Ascending aorta (tissue), 2 donors: Measurements from ENCODE around the gene NT5DC1. TPM values are rescaled to one million over a fixed set of nuclear protein-coding genes. Genes with fewer than 3 reads are reported as not detected.

Source experiments
- DNase-seq, 2 donors: peaks; one replicate each; pipeline ENCODE4 v3.0.0-alpha.2; 2019; ENCODE audit warnings: low spot score in 2 of 2
- H3K27ac ChIP-seq, 2 donors: fragments of 200-600 bp; sonication (generic); one replicate each; pipeline ENCODE4 v1.5.1; 2016 to 2017; ENCODE audit warnings: mild to moderate bottlenecking in 1 of 2
- H3K27me3 ChIP-seq: fragments of 200-600 bp; sonication (generic); one replicate; pipeline ENCODE4 v1.5.1; 2017
- H3K36me3 ChIP-seq, 2 donors: fragments of 200-600 bp; sonication (generic); one replicate each; pipeline ENCODE4 v1.5.1; 2016
- H3K4me1 ChIP-seq, 2 donors: fragments of 200-600 bp; sonication (generic); one replicate each; pipeline ENCODE4 v1.5.1; 2016 to 2017; ENCODE audit warnings: mild to moderate bottlenecking in 1 of 2
- H3K4me3 ChIP-seq, 2 donors: fragments of 200-600 bp; sonication (generic); one replicate each; pipeline ENCODE4 v1.5.1; 2016 to 2017; ENCODE audit warnings: mild to moderate bottlenecking in 1 of 2
- H3K9me3 ChIP-seq, 2 donors: fragments of 200-600 bp; sonication (generic); one replicate each; pipeline ENCODE4 v1.5.1; 2016
- intact Hi-C: fragments of 100-400 bp; cut with DNase I; formaldehyde crosslinking; loops from one replicate; pipeline ENCODE4 v1.15.1; 2023
- total RNA-seq: library from RNA; depleted of rRNA; stranded (reverse); fragments of >200 nt; gene quantifications from one replicate; pipeline ENCODE4 v1.1.0, GENCODE V29; 2016
- TF ChIP-seq, protein P1 (sequence below), 3 experiments: fragments of 200-600 bp in 2 of 3; fragments of 450-650 bp in 1 of 3; sonication (generic) in 2 of 3; IDR thresholded peaks; one replicate each; pipeline ENCODE4 v1.5.1; 2016 to 2019; ENCODE audit warnings: antibody characterized with exemption in 3 of 3, mild to moderate bottlenecking in 1 of 3, moderate library complexity in 1 of 3

Gene NT5DC1
- total RNA-seq, 1 donor from 2014 or later = 4.6 TPM

DNA sequence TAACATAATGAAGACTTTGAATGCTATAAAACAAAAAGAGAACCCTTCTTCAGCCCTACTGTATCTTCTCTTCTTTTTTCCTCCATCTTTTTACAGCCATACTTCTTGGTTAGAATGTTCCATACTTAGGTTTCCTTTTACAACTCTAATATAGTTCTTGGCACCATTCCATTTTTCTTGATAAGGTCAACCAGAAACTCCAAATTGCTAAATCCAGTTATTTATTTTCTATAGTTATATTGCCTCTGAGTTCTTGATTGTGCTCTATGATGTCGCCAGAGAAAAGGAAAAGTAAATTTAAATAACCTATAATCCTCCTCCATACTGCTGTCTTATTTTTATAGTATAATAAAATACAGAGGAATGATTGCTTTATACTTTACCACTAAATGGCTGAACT is 52.0 kb downstream of the NT5DC1 start:
- no peaks in the 10 kb centered on the region for H3K27me3 ChIP-seq
- peaks cover 0 to 4% of the 10 kb centered on the region in 2 donors for H3K4me1 ChIP-seq
- H3K27ac ChIP-seq = no peak overlapping the region
- no peak for DNase-seq
- no peaks in the 10 kb centered on the region for H3K36me3 ChIP-seq
- TF ChIP-seq, protein P1, sequence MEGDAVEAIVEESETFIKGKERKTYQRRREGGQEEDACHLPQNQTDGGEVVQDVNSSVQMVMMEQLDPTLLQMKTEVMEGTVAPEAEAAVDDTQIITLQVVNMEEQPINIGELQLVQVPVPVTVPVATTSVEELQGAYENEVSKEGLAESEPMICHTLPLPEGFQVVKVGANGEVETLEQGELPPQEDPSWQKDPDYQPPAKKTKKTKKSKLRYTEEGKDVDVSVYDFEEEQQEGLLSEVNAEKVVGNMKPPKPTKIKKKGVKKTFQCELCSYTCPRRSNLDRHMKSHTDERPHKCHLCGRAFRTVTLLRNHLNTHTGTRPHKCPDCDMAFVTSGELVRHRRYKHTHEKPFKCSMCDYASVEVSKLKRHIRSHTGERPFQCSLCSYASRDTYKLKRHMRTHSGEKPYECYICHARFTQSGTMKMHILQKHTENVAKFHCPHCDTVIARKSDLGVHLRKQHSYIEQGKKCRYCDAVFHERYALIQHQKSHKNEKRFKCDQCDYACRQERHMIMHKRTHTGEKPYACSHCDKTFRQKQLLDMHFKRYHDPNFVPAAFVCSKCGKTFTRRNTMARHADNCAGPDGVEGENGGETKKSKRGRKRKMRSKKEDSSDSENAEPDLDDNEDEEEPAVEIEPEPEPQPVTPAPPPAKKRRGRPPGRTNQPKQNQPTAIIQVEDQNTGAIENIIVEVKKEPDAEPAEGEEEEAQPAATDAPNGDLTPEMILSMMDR (IDR thresholded peaks at IDR 0.05) = no peak
- H3K9me3 ChIP-seq = no peaks in the 10 kb centered on the region
- no peak overlapping the region for H3K4me3 ChIP-seq
- intact Hi-C loops = no loop called here

- TF ChIP-seq, protein P1 (IDR thresholded peaks at IDR 0.05) = no peak
- DNase-seq = no peak
- Histone ChIP-seq H3K9me3 (no peaks in the 10 kb centered on the region), H3K4me1 (peaks cover 0 to 4% of the 10 kb centered on the region in 2 donors), H3K4me3 (no peak overlapping the region), H3K27ac (no peak overlapping the region), H3K27me3 (no peaks in the 10 kb centered on the region), H3K36me3 (no peaks in the 10 kb centered on the region)
- intact Hi-C loops = no loop called here
These were observed 54.2 kb downstream of the NT5DC1 start for GRCh38 chr6:116154887-116155286.

DNA sequence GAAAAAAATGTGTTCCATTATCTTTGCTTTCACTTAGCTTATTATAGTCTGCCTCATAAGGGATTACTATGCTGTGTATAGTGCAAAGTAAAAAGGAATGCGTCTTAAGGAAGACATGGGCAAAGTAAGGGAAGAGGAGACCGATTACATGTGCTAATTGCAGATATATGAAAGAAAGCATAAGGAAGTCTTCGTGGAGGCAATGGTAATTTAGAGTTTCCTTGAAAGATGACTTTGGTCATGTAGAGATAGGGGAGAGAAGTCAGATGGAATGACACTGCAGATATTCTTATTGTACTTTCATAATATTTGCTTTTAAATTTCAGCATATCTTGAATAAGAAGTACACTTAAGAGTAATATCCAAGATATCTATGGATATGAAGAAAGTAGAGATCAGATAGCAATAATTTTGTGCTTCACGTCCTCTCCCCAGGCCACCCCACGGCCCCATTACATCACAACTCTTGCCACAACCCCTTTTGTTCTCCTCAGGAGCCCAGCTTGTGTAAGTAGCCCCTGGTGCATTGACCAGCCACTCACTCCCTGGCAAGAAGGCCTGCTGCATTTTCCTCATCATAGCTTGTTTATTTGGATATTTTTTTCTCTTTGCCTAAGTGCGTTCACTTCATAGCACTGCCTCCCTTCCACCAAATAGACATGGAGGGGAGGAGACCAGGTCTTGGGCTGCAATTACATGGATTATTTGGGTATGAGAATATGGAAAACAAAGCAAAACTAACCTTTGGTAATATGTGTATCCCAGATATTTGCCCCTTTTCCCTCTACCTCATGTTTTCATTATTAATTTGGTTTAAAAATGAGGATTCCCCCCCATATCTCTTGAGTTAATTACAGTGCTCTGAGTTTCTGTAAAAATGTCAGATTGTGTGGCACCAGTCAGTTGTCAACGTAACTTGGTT is 56.0 kb downstream of the NT5DC1 start:
- H3K27me3 ChIP-seq = no peaks in the 10 kb centered on the region
- H3K27ac ChIP-seq = no peak overlapping the region
- peaks cover 0 to 3% of the 10 kb centered on the region in 2 donors for H3K36me3 ChIP-seq
- peaks cover 0 to 4% of the 10 kb centered on the region in 2 donors for H3K4me1 ChIP-seq
- intact Hi-C loops = no loop called here
- no peak for DNase-seq
- TF ChIP-seq, protein P1 (IDR thresholded peaks at IDR 0.05) = no peak
- H3K4me3 ChIP-seq = no peak overlapping the region
- no peaks in the 10 kb centered on the region for H3K9me3 ChIP-seq

DNA sequence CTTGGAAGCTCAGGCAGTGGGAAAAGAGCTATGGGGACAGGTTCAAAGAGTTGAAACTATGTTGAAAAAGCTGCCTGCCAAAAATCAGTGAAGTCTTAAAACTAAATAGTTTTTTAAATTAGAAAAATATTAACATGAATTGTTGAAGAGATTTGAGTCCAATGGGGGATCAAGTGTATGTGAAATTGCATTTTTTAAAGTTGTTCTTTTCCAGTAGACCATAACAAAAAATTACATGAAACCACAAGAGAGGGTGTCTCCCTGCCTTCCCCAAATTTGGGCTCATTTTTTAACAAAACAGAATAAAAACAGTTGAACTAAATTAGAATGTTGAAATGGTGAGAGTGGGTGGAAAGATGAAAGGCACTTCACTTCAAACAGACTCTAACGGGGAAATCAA is 56.7 kb downstream of the NT5DC1 start:
- H3K9me3 ChIP-seq = no peaks in the 10 kb centered on the region
- peaks cover 0 to 3% of the 10 kb centered on the region in 2 donors for H3K36me3 ChIP-seq
- TF ChIP-seq, protein P1 (IDR thresholded peaks at IDR 0.05) = no peak
- intact Hi-C loops = no loop called here
- H3K27me3 ChIP-seq = no peaks in the 10 kb centered on the region
- peaks cover 0 to 4% of the 10 kb centered on the region in 2 donors for H3K4me1 ChIP-seq
- no peak overlapping the region for H3K27ac ChIP-seq
- no peak overlapping the region for H3K4me3 ChIP-seq
- DNase-seq = no peak

- Histone ChIP-seq H3K36me3 (peaks cover 0 to 3% of the 10 kb centered on the region in 2 donors), H3K27me3 (no peaks in the 10 kb centered on the region), H3K9me3 (no peaks in the 10 kb centered on the region), H3K27ac (no peak overlapping the region), H3K4me3 (no peak overlapping the region), H3K4me1 (no peaks in the 10 kb centered on the region)
- TF ChIP-seq, protein P1 (IDR thresholded peaks at IDR 0.05) = no peak
- no peak for DNase-seq
- intact Hi-C loops = no loop called here
These were observed 58.0 kb downstream of the NT5DC1 start for GRCh38 chr6:116158641-116159040.
